GM21529 (cell line): ENCODE data around the gene C10orf90.
"Not testable (repeated sequence)": the region's sequence is repeated elsewhere in the genome, so short reads cannot be mapped to it uniquely, and the experiment has no call there.

Experiments used
- ATAC-seq: cut with Tn5 transposase; IDR thresholded peaks from one replicate; pipeline ENCODE4 v1.9.1; 2021; ENCODE audit not compliant: unreplicated experiment

Gene C10orf90

GRCh38 chr10:126561294-126561920 is 109.1 kb downstream of the C10orf90 start:
- ATAC-seq = no peak

- ATAC-seq = no peak
Measured at GRCh38 chr10:126558881-126559280, 111.6 kb downstream of the C10orf90 start.

- ATAC-seq = no peak
Measured at GRCh38 chr10:126551202-126551601, 119.3 kb downstream of the C10orf90 start.

GRCh38 chr10:126550586-126550985 is 119.9 kb downstream of the C10orf90 start:
- ATAC-seq = not testable (repeated sequence)

GRCh38 chr10:126549344-126549743 is 121.1 kb downstream of the C10orf90 start:
- no peak for ATAC-seq

- no peak for ATAC-seq
Measured at GRCh38 chr10:126544565-126544964, 125.9 kb downstream of the C10orf90 start.

GRCh38 chr10:126538439-126539135 is 131.9 kb downstream of the C10orf90 start:
- ATAC-seq = no peak

- no peak for ATAC-seq
Measured at GRCh38 chr10:126536656-126537055, 133.8 kb downstream of the C10orf90 start.

- no peak for ATAC-seq
Measured at GRCh38 chr10:126536148-126536547, 134.3 kb downstream of the C10orf90 start.

- no peak for ATAC-seq
Measured at GRCh38 chr10:126533644-126534043, 136.8 kb downstream of the C10orf90 start.

- no peak for ATAC-seq
Measured at GRCh38 chr10:126528315-126528835, 142.1 kb downstream of the C10orf90 start.

GRCh38 chr10:126527645-126528314 is 142.7 kb downstream of the C10orf90 start:
- no peak for ATAC-seq

GRCh38 chr10:126525326-126525725 is 145.2 kb downstream of the C10orf90 start:
- ATAC-seq = no peak

- ATAC-seq = no peak
Measured at GRCh38 chr10:126524526-126524925, 146.0 kb downstream of the C10orf90 start.

GRCh38 chr10:126523071-126523470 is 147.4 kb downstream of the C10orf90 start:
- ATAC-seq = no peak

GRCh38 chr10:126521399-126521798 is 149.1 kb downstream of the C10orf90 start:
- ATAC-seq = no peak

GRCh38 chr10:126520751-126521317 is 149.7 kb downstream of the C10orf90 start:
- no peak for ATAC-seq

- no peak for ATAC-seq
Measured at GRCh38 chr10:126519992-126520391, 150.5 kb downstream of the C10orf90 start.

- ATAC-seq = no peak
Measured at GRCh38 chr10:126519185-126519584, 151.3 kb downstream of the C10orf90 start.

- no peak for ATAC-seq
Measured at GRCh38 chr10:126518218-126519080, 152.0 kb downstream of the C10orf90 start.

GRCh38 chr10:126516515-126516914 is 154.0 kb downstream of the C10orf90 start:
- no peak for ATAC-seq
